ENCODE data around the gene PVALEF.
"Not testable (repeated sequence)": the region's sequence is repeated elsewhere in the genome, so short reads cannot be mapped to it uniquely, and the experiment has no call there.

PVALEF gene

GRCh38 chr17:81142301-81143199 is 22.8 kb upstream of the PVALEF start:
- DNase-seq (ENCODE audit: extremely low read depth, low read depth), result peak; percentile 41
- peak; percentile 73 for TF ChIP-seq CTCF (IDR thresholded peaks at IDR 0.05; ENCODE audit: low read depth, low read length)

GRCh38 chr17:81143200-81143527 is 22.1 kb upstream of the PVALEF start:
- no peak for DNase-seq (ENCODE audit: extremely low read depth, low read depth)
- TF ChIP-seq CTCF (IDR thresholded peaks at IDR 0.05; ENCODE audit: low read depth, low read length), result no peak

- DNase-seq (ENCODE audit: extremely low read depth, low read depth), result no peak
Measured at GRCh38 chr17:81143717-81144422, 21.4 kb upstream of the PVALEF start.

GRCh38 chr17:81144423-81144781 is 20.9 kb upstream of the PVALEF start:
- no peak for TF ChIP-seq CTCF (IDR thresholded peaks at IDR 0.05; ENCODE audit: low read depth, low read length)
- DNase-seq (ENCODE audit: extremely low read depth, low read depth), result no peak

More at GRCh38 chr17:81143717-81144422, 21.4 kb upstream of the PVALEF start:
- no peak for TF ChIP-seq CTCF (IDR thresholded peaks at IDR 0.05; ENCODE audit: low read depth, low read length)

GRCh38 chr17:81146208-81146607 is 19.1 kb upstream of the PVALEF start:
- not testable (repeated sequence) for DNase-seq (ENCODE audit: extremely low read depth, low read depth)

GRCh38 chr17:81147701-81148100 is 17.6 kb upstream of the PVALEF start:
- no peak for TF ChIP-seq CTCF (IDR thresholded peaks at IDR 0.05; ENCODE audit: low read depth, low read length)
- DNase-seq (ENCODE audit: extremely low read depth, low read depth), result no peak

- TF ChIP-seq CTCF (IDR thresholded peaks at IDR 0.05; ENCODE audit: low read depth, low read length), result no peak
- DNase-seq (ENCODE audit: extremely low read depth, low read depth), result no peak
Measured at GRCh38 chr17:81148571-81148970, 16.7 kb upstream of the PVALEF start.
